ENCODE data around the gene CDK3. TPM values are rescaled to one million over a fixed set of nuclear protein-coding genes. Genes with fewer than 3 reads are reported as not detected.
A peak's percentile ranks its signal among the peaks of the same experiment; 100 is the strongest.

Gene CDK3
- total RNA-seq, 1 experiment from 2014 or later: 11.7 TPM

GRCh38 chr17:76049239-76049638 lies 48.6 kb downstream of the CDK3 start:
- Histone ChIP-seq H3K27ac (ENCODE audit: insufficient read length, low read depth, low read length) (no peak overlapping the region), H4K20me1 (ENCODE audit: control insufficient read depth, insufficient read depth, insufficient read length) (no peaks in the 10 kb centered on the region)
- peak overlapping the region in 2 of 3 experiments; percentile 13 to 41; a peak in 3 of 7 replicates for H3K27ac Mint-ChIP-seq

More at GRCh38 chr17:76049239-76049638, 48.6 kb downstream of the CDK3 start:
- no peak overlapping the region for H2BK120ac ChIP-seq (ENCODE audit: low read depth, low read length, poor library complexity, severe bottlenecking)
- H3K27me3 ChIP-seq (ENCODE audit: insufficient read depth, low read length): no peaks in the 10 kb centered on the region
- no peak overlapping the region for H3K18ac ChIP-seq (ENCODE audit: insufficient read length, low read depth, low read length)
- H2BK15ac ChIP-seq (ENCODE audit: low read depth, low read length): no peak overlapping the region
- WGBS (ENCODE audit: extremely low coverage, insufficient read length, low lambda C conversion rate): no CpG with 5 or more reads among the region's 3 CpGs
- no peak for DNase-seq
- no peak overlapping the region for H2AFZ ChIP-seq (ENCODE audit: low read length)
- no peaks in the 10 kb centered on the region for H3K79me1 ChIP-seq (ENCODE audit: insufficient read depth, low read depth, low read length, poor library complexity, severe bottlenecking)
- H3K4me3 Mint-ChIP-seq: no peak overlapping the region
- H3K79me2 ChIP-seq (ENCODE audit: insufficient read depth, low read length): no peaks in the 10 kb centered on the region
- H3K27me3 Mint-ChIP-seq (ENCODE audit: low read depth): no peaks in the 10 kb centered on the region
- peaks cover 3 to 15% of the 10 kb centered on the region in 2 experiments for H3K4me1 Mint-ChIP-seq
- H4K5ac ChIP-seq (ENCODE audit: insufficient read length, low read depth, low read length): no peak overlapping the region
- no peak overlapping the region for H2BK20ac ChIP-seq (ENCODE audit: low read depth, low read length, poor library complexity, severe bottlenecking)
- H2BK5ac ChIP-seq (ENCODE audit: insufficient read length, low read length): no peak overlapping the region
- no peak overlapping the region for H3K56ac ChIP-seq (ENCODE audit: insufficient read length, low read depth, low read length)
- TF ChIP-seq CTCF (conservative IDR thresholded peaks at IDR 0.05): no peak
- H3K9me3 Mint-ChIP-seq: no peaks in the 10 kb centered on the region
- H3K36me3 Mint-ChIP-seq (ENCODE audit: insufficient read depth in 1 of 3, low read depth in 3 of 3): peaks cover 48 to 82% (median 77%) of the 10 kb centered on the region in 3 experiments; a peak in 6 of 7 replicates
- H2BK12ac ChIP-seq (ENCODE audit: insufficient read length, low read depth, low read length): no peak overlapping the region
- H3K4me2 ChIP-seq (ENCODE audit: insufficient read depth, insufficient read length, low read length): no peak overlapping the region
- H3K23ac ChIP-seq (ENCODE audit: insufficient read length, low read depth, low read length): no peak overlapping the region
- no peak overlapping the region for H3K9ac ChIP-seq (ENCODE audit: extremely low read depth, insufficient read length, low read length)
- no peak overlapping the region for H3K14ac ChIP-seq (ENCODE audit: insufficient read depth, low read length)
- H4K91ac ChIP-seq (ENCODE audit: insufficient read length, low read depth, low read length): no peak overlapping the region
- no peaks in the 10 kb centered on the region for H3K9me3 ChIP-seq (ENCODE audit: control insufficient read depth, low read depth, low read length)
- H3T11ph ChIP-seq (ENCODE audit: low read length): no peak overlapping the region
- H3K4me1 ChIP-seq (ENCODE audit: insufficient read depth, low read length): no peaks in the 10 kb centered on the region
- H4K8ac ChIP-seq (replicated peaks; ENCODE audit: insufficient read length, low read depth, low read length): no peak overlapping the region
- H3K23me2 ChIP-seq (ENCODE audit: insufficient read length, low read depth, low read length, poor library complexity, severe bottlenecking): no peaks in the 10 kb centered on the region
- no peak overlapping the region for H3K4ac ChIP-seq (ENCODE audit: low read depth, low read length)
- no peak overlapping the region for H2AK5ac ChIP-seq (ENCODE audit: insufficient read length, low read length)

All from H9 (cell line).